GM19463 (cell line): ENCODE results near the gene PRR3.
A peak's percentile ranks its signal among the peaks of the same experiment; 100 is the strongest.

Source experiments
- ATAC-seq: cut with Tn5 transposase; IDR thresholded peaks from one replicate; pipeline ENCODE4 v1.9.1; 2021; ENCODE audit warnings: mild to moderate bottlenecking, moderate library complexity; ENCODE audit not compliant: unreplicated experiment

PRR3 gene

GRCh38 chr6:30533460-30534294, 23.4 kb upstream of the PRR3 start:
- ATAC-seq = no peak

- no peak for ATAC-seq
Measured at GRCh38 chr6:30537931-30538330, 19.2 kb upstream of the PRR3 start.

GRCh38 chr6:30541515-30542403, 15.3 kb upstream of the PRR3 start:
- ATAC-seq = no peak

- ATAC-seq = no peak
Measured at GRCh38 chr6:30542404-30542725, 14.7 kb upstream of the PRR3 start.

GRCh38 chr6:30542915-30543314, 14.2 kb upstream of the PRR3 start:
- no peak for ATAC-seq

- no peak for ATAC-seq
Measured at GRCh38 chr6:30543821-30544220, 13.3 kb upstream of the PRR3 start.

GRCh38 chr6:30544666-30545272, 12.3 kb upstream of the PRR3 start:
- ATAC-seq = no peak

GRCh38 chr6:30547454-30547853, 9.6 kb upstream of the PRR3 start:
- ATAC-seq = no peak

GRCh38 chr6:30548375-30548774, 8.7 kb upstream of the PRR3 start:
- ATAC-seq = no peak

- ATAC-seq = no peak
Measured at GRCh38 chr6:30554404-30554803, 2.7 kb upstream of the PRR3 start.

GRCh38 chr6:30554962-30555815, 1.9 kb upstream of the PRR3 start:
- no peak for ATAC-seq

- no peak for ATAC-seq
Measured at GRCh38 chr6:30555816-30556065, 1.4 kb upstream of the PRR3 start.

GRCh38 chr6:30556066-30556905, 809 bp upstream of the PRR3 start, which contains the start of gene GNL1:
Gene GNL1 (minus strand): TSS chr6:30556489. CDS start chr6:30556203, 286 bp downstream.
- peak; percentile 77 for ATAC-seq

- ATAC-seq = no peak
Measured at GRCh38 chr6:30557683-30557981, 537 bp downstream of the PRR3 start.

- no peak for ATAC-seq
Measured at GRCh38 chr6:30560930-30561329, 3.8 kb downstream of the PRR3 start.

- no peak for ATAC-seq
Measured at GRCh38 chr6:30562470-30563425, 5.7 kb downstream of the PRR3 start.

GRCh38 chr6:30564114-30564513, 7.0 kb downstream of the PRR3 start:
- ATAC-seq = no peak

- ATAC-seq = no peak
Measured at GRCh38 chr6:30565772-30566171, 8.7 kb downstream of the PRR3 start.

GRCh38 chr6:30568245-30568644, 11.2 kb downstream of the PRR3 start:
- no peak for ATAC-seq
